ENCODE measurements around the gene ASPHD2.

Gene ASPHD2

GRCh38 chr22:26416256-26416655 lies 12.8 kb upstream of the ASPHD2 start:
- no peak for DNase-seq (ENCODE audit: low read depth)
- no peak overlapping the region for H3K4me3 ChIP-seq (ENCODE audit: control insufficient read depth, low read depth, low read length)
- TF ChIP-seq CTCF (conservative IDR thresholded peaks at IDR 0.05; ENCODE audit: control insufficient read depth, insufficient read depth, low read depth, low read length), result no peak

- DNase-seq (ENCODE audit: low read depth), result peak; percentile 63
- no peak for TF ChIP-seq CTCF (conservative IDR thresholded peaks at IDR 0.05; ENCODE audit: control insufficient read depth, insufficient read depth, low read depth, low read length)
- no peak overlapping the region for H3K4me3 ChIP-seq (ENCODE audit: control insufficient read depth, low read depth, low read length)
These were observed 12.3 kb upstream of the ASPHD2 start for GRCh38 chr22:26416670-26417276.

GRCh38 chr22:26417406-26417805 lies 11.7 kb upstream of the ASPHD2 start:
- TF ChIP-seq CTCF (conservative IDR thresholded peaks at IDR 0.05; ENCODE audit: control insufficient read depth, insufficient read depth, low read depth, low read length), result no peak
- H3K4me3 ChIP-seq (ENCODE audit: control insufficient read depth, low read depth, low read length), result no peak overlapping the region
- no peak for DNase-seq (ENCODE audit: low read depth)

- DNase-seq (ENCODE audit: low read depth), result no peak
- no peak overlapping the region for H3K4me3 ChIP-seq (ENCODE audit: control insufficient read depth, low read depth, low read length)
- no peak for TF ChIP-seq CTCF (conservative IDR thresholded peaks at IDR 0.05; ENCODE audit: control insufficient read depth, insufficient read depth, low read depth, low read length)
These were observed 10.4 kb upstream of the ASPHD2 start for GRCh38 chr22:26418620-26419019.

- DNase-seq (ENCODE audit: low read depth), result no peak
- no peak overlapping the region for H3K4me3 ChIP-seq (ENCODE audit: control insufficient read depth, low read depth, low read length)
- no peak for TF ChIP-seq CTCF (conservative IDR thresholded peaks at IDR 0.05; ENCODE audit: control insufficient read depth, insufficient read depth, low read depth, low read length)
These were observed 2.1 kb upstream of the ASPHD2 start for GRCh38 chr22:26426924-26427323.

GRCh38 chr22:26429458-26430286 lies 612 bp downstream of the ASPHD2 start:
- H3K4me3 ChIP-seq (ENCODE audit: control insufficient read depth, low read depth, low read length), result peak overlapping the region; percentile 27
- DNase-seq (ENCODE audit: low read depth), result no peak
- no peak for TF ChIP-seq CTCF (conservative IDR thresholded peaks at IDR 0.05; ENCODE audit: control insufficient read depth, insufficient read depth, low read depth, low read length)
